Stimulated activated CD4-positive, alpha-beta T cell treated with anti-CD3 and anti-CD28 coated beads, Interleukin-4, amount 100 ng/mL, for 1 hour (primary cell): ENCODE measurements around the gene HNRNPH3.
"Not testable (repeated sequence)": the region's sequence is repeated elsewhere in the genome, so short reads cannot be mapped to it uniquely, and the experiment has no call there.

Experiments used
- DNase-seq: peaks from one replicate; pipeline ENCODE4 v3.0.0-alpha.2; 2020

HNRNPH3 gene, protein sequence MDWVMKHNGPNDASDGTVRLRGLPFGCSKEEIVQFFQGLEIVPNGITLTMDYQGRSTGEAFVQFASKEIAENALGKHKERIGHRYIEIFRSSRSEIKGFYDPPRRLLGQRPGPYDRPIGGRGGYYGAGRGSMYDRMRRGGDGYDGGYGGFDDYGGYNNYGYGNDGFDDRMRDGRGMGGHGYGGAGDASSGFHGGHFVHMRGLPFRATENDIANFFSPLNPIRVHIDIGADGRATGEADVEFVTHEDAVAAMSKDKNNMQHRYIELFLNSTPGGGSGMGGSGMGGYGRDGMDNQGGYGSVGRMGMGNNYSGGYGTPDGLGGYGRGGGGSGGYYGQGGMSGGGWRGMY

GRCh38 chr10:68331455-68332258 is at the start of gene HNRNPH3:
HNRNPH3 (plus strand) TSS chr10:68332064; CDS start chr10:68337222, 5,158 bp downstream.
- DNase-seq, result peak; percentile 98

GRCh38 chr10:68284062-68285001 is 47.5 kb upstream of the HNRNPH3 start:
- no peak for DNase-seq

GRCh38 chr10:68288717-68289116 is 43.1 kb upstream of the HNRNPH3 start:
- DNase-seq, result no peak

GRCh38 chr10:68290736-68291135 is 41.1 kb upstream of the HNRNPH3 start:
- no peak for DNase-seq

- DNase-seq, result no peak
These were observed 34.8 kb upstream of the HNRNPH3 start for GRCh38 chr10:68296843-68297663.

- DNase-seq, result no peak
These were observed 30.6 kb upstream of the HNRNPH3 start for GRCh38 chr10:68301301-68301700.

DNA sequence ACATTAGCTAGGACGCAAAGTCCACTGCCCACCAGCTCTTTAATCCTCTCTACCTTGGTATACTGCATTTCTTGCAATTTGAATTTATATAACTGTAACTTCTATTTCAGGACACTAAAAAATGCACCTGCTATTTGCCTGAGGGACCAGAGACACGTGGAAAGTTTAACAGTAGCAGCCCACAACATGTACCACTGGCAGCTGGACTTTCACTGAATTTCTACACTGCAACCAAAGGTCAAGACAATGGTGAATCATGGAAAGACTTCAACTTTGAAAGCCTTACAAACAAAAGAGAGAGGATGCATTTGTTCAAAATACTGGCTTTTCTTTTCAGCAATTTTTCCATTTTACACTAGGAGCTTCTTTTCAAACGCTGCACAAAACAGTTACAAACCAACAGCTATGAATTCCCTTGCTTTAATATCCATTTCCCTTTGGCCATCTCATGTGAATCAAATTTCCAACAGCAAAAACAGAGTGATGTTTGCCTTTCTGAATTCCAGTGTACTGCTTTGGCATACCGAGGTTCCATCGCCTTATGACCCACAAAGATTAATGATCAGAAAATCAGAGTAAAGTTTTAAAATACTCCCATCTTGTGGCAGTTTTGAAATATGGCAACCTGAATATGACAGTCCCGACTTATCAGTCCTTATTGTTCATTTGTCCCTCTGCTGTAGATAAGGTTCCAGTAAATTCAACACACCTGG is 29.9 kb upstream of the HNRNPH3 start:
- DNase-seq, result no peak

- DNase-seq, result no peak
These were observed 29.4 kb upstream of the HNRNPH3 start for GRCh38 chr10:68302503-68302823.

GRCh38 chr10:68302871-68303270 is 29.0 kb upstream of the HNRNPH3 start:
- DNase-seq, result no peak

GRCh38 chr10:68303849-68304412 is 27.9 kb upstream of the HNRNPH3 start:
- no peak for DNase-seq

- DNase-seq, result no peak
These were observed 26.0 kb upstream of the HNRNPH3 start for GRCh38 chr10:68305854-68306253.

DNA sequence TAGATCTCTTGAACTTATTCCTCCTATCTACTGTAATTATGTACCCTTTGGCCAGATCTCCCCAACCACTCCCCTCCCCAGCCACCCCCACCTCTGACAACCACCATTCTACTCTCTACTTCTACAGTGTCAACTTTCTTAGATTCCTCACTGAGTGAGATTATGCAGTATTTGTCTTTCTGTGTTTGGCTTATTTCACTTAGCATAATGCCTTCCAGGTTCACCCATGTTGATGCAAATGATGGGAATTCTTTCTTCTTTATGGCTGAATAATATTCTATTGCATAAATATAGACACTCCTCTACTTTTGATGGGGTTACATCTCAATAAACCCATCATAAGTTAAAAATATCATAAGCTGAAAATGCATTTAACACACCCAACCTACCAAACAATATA is 21.3 kb upstream of the HNRNPH3 start:
- no peak for DNase-seq

DNA sequence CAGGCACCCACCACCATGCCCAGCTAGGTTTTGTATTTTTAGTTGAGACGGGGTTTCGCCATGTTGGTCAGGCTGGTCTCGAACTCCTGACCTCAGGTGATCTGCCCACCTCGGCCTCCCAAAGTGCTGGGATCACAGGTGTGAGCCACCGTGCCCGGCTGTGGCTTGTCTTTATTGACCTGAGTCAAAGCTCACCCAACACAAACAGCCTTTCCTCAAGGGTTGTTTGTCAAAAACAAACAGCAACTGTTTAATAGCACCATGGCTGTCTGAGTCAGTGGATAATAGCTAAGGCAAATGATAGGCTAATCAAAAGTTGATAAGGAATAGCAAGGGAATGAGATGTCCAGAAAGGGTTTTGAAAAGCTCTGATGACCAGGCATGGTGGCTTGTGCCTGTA is 16.9 kb upstream of the HNRNPH3 start:
- not testable (repeated sequence) for DNase-seq

GRCh38 chr10:68315582-68315981 is 16.3 kb upstream of the HNRNPH3 start:
- DNase-seq, result no peak

- no peak for DNase-seq
These were observed 13.4 kb upstream of the HNRNPH3 start for GRCh38 chr10:68318331-68319059.

DNA sequence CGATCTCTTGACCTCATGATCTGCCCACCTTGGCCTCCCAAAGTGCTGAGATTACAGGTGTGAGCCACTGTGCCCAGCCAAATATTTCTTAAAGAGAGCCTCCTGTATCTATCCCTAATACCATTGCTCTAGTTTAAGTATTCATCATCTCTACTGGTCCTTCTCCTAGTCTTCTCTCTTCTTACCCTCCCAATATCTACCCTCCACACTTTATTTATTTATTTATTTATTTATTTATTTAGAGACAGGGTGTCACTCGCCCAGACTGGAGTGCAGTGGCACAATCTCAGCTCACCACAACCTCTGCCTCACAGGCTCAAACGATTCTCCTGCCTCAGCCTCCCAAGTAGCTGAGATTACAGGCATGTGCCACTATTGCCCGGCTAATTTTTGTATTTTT is 7.5 kb upstream of the HNRNPH3 start:
- not testable (repeated sequence) for DNase-seq

- no peak for DNase-seq
These were observed 3.7 kb upstream of the HNRNPH3 start for GRCh38 chr10:68327889-68328786.

- no peak for DNase-seq
These were observed 2.4 kb upstream of the HNRNPH3 start for GRCh38 chr10:68329506-68329861.

DNA sequence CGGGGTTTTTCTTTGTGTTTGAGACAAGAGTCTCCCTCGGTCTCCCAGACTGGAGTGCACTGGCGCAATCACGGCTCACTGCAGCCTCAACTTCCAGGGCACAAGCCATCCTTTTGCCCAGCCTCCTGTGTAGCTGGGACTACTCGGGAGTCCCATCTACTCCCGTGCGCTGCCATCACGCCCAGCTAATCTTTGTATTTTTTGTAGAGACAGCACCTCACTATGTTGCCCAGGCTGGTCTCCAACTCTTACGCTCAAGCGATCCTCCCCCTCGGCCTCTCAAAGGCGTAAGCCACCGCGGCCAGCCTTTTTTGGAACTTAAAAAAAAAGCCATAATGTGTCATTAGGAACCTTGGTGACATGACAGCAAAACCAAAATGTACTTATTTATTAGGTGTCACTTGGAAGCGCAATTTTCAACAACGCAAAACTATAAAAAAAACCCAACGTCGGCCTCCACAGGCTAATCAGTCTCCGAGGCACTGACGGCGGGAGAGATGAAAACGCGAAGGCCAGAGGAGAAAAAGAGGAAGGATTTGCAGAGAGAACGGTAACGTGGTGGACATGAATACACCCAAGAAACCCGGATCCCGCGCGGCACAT is 911 bp upstream of the HNRNPH3 start:
- DNase-seq, result peak; percentile 24
